HepG2 (cell line): Measurements from ENCODE around the gene APOM. TPM values are rescaled to one million over a fixed set of nuclear protein-coding genes. Genes with fewer than 3 reads are reported as not detected.

Experiments used
- ATAC-seq: fragments of 200-7000 bp; cut with Tn5 transposase; 3 replicates; pipeline ENCODE4 v1.9.1; 2020; ENCODE audit warnings: mild to moderate bottlenecking, moderate library complexity
- BruUV-seq: library from RNA; stranded (reverse); fragments of 400-500 nt; replicated peaks from 2 replicates; lab custom pipeline; 2021; lab: Mats Ljungman, UMichigan
- CTCF ChIA-PET: fragments of 300-600 bp; formaldehyde crosslinking; extraction: SDS; loops from one replicate; lab custom pipeline; 2021; ENCODE audit warnings: low total read pairs, inconsistent platforms, low intra/inter-chr PET ratio; lab: Yijun Ruan, JAX
- POLR2A ChIA-PET: fragments of 350-600 bp; sonication (Branson Sonifier 250); formaldehyde crosslinking; loops from one replicate; lab custom pipeline; 2020; ENCODE audit warnings: antibody characterized with exemption, inconsistent platforms; lab: Yijun Ruan, JAX
- DNase-seq: peaks from one replicate; pipeline ENCODE4 v3.0.0-alpha.2; 2015; ENCODE audit warnings: low spot score
- FAIRE-seq: peaks from 3 replicates; lab custom pipeline; 2011; peaks lifted over from hg19 to GRCh38; lab: Jason Lieb, UNC
- H2AFZ ChIP-seq: one replicate; pipeline ENCODE4 v1.6.1; 2011; ENCODE audit warnings: low read length, inconsistent platforms
- H3K27ac ChIP-seq: fragments of 300-600 bp; 3 replicates; pipeline ENCODE4 v1.8.0; 2011; ENCODE audit warnings: mixed run types, mild to moderate bottlenecking, mixed read lengths, low read length, inconsistent platforms; ENCODE audit not compliant: insufficient read depth; ENCODE audit errors: extremely low read length
- H3K27me3 ChIP-seq, 2 experiments: fragments of 200-600 bp in 1 of 2; 2 replicates in 1 of 2; 3 replicates in 1 of 2; pipeline versions ENCODE4 v1.6.0 to v1.8.0; 2011; ENCODE audit warnings: low read length in 2 of 2, mild to moderate bottlenecking in 2 of 2, moderate library complexity in 2 of 2, inconsistent platforms in 1 of 2; ENCODE audit not compliant: insufficient read depth in 2 of 2, control insufficient read depth in 1 of 2
- H3K36me3 ChIP-seq, 2 experiments: fragments of 200-600 bp in 1 of 2; replicated peaks in 1 of 2; 2 replicates in 1 of 2; 3 replicates in 1 of 2; pipeline versions ENCODE4 v1.5.1 to v1.8.0; 2011; ENCODE audit warnings: low read length in 2 of 2, inconsistent platforms in 1 of 2; ENCODE audit not compliant: insufficient read depth in 2 of 2, control insufficient read depth in 1 of 2
- H3K4me1 ChIP-seq: 2 replicates; pipeline ENCODE4 v1.5.1; 2012; ENCODE audit warnings: low read length, inconsistent platforms; ENCODE audit not compliant: insufficient read depth
- H3K4me2 ChIP-seq: 2 replicates; pipeline ENCODE4 v1.6.0; 2011; ENCODE audit warnings: low read depth, low read length, inconsistent platforms
- H3K4me3 ChIP-seq, 3 experiments: fragments of 200-600 bp in 1 of 3; sonication (generic), shearing (Covaris generic) in 1 of 3; replicated peaks in 1 of 3; 2 replicates each; pipeline ENCODE4 v1.5.1; 2011 to 2016; ENCODE audit warnings: low read length in 3 of 3, inconsistent platforms in 2 of 3, low read depth in 2 of 3, mild to moderate bottlenecking in 2 of 3, control low read depth in 1 of 3, mixed read lengths in 1 of 3; ENCODE audit not compliant: insufficient read depth in 1 of 3
- H3K79me2 ChIP-seq: one replicate; pipeline ENCODE4 v1.6.1; 2011; ENCODE audit warnings: low read length, inconsistent platforms; ENCODE audit not compliant: insufficient read depth
- H3K9ac ChIP-seq: 2 replicates; pipeline ENCODE4 v1.6.0; 2011; ENCODE audit warnings: mild to moderate bottlenecking, low read depth, low read length, inconsistent platforms; ENCODE audit not compliant: insufficient read depth
- H3K9me3 ChIP-seq: 2 replicates; pipeline ENCODE4 v1.5.1; 2012; ENCODE audit warnings: mild to moderate bottlenecking, low read length
- H4K20me1 ChIP-seq: 2 replicates; pipeline ENCODE4 v1.6.0; 2011; ENCODE audit warnings: inconsistent platforms, mild to moderate bottlenecking, low read length, moderate library complexity; ENCODE audit not compliant: insufficient read depth
- AKAP8 ChIP-seq: sonication (generic); formaldehyde crosslinking; IDR thresholded peaks from 2 replicates; pipeline ENCODE4 v1.5.1; 2020; ENCODE audit warnings: mild to moderate bottlenecking, missing genetic modification reagents
- BORCS8-MEF2B ChIP-seq: sonication (generic); formaldehyde crosslinking; IDR thresholded peaks from 2 replicates; pipeline ENCODE4 v1.8.0; 2022; ENCODE audit warnings: mild to moderate bottlenecking, missing genetic modification reagents
- CBX5 ChIP-seq: sonication (generic); formaldehyde crosslinking; IDR thresholded peaks from 2 replicates; pipeline ENCODE4 v1.4.0; 2020; ENCODE audit warnings: missing genetic modification reagents, borderline replicate concordance
- EP300 ChIP-seq, 3 experiments: sonication (generic) in 1 of 3; formaldehyde crosslinking in 1 of 3; IDR thresholded peaks; 2 replicates each; pipeline versions ENCODE4 v1.5.1 to v1.6.1; 2011 to 2020; ENCODE audit warnings: low read depth in 2 of 3, low read length in 2 of 3, borderline replicate concordance in 1 of 3, improper control_type of control experiment in 1 of 3, mild to moderate bottlenecking in 1 of 3, missing genetic modification reagents in 1 of 3, moderate library complexity in 1 of 3
- KDM6A ChIP-seq: IDR thresholded peaks from 2 replicates; pipeline ENCODE4 v1.6.1; 2016; ENCODE audit warnings: low read depth
- NFYB ChIP-seq: sonication (generic); formaldehyde crosslinking; IDR thresholded peaks from 2 replicates; pipeline ENCODE4 v1.4.0; 2020; ENCODE audit warnings: missing genetic modification reagents
- PLRG1 ChIP-seq: fragments of 450-650 bp; conservative IDR thresholded peaks from 2 replicates; pipeline ENCODE4 v1.6.1; 2016
- POLR2G ChIP-seq: fragments of 200-400 bp; formaldehyde crosslinking; IDR thresholded peaks from 2 replicates; pipeline ENCODE4 v1.6.1; 2018; ENCODE audit warnings: mild to moderate bottlenecking, low read depth, low read length, moderate library complexity
- SMYD3 ChIP-seq: sonication (generic); formaldehyde crosslinking; IDR thresholded peaks from 2 replicates; pipeline ENCODE4 v1.8.1; 2023; ENCODE audit warnings: mild to moderate bottlenecking, missing genetic modification reagents
- YY1 ChIP-seq: IDR thresholded peaks from 2 replicates; pipeline ENCODE4 v1.6.1; 2011; ENCODE audit warnings: low read length, low read depth, moderate library complexity, mild to moderate bottlenecking; ENCODE audit not compliant: insufficient read depth, insufficient replicate concordance
- ZNF12 ChIP-seq: sonication (generic); formaldehyde crosslinking; IDR thresholded peaks from 2 replicates; pipeline ENCODE4 v1.5.0; 2020; ENCODE audit warnings: missing genetic modification reagents
- ZNF235 ChIP-seq: sonication (generic); formaldehyde crosslinking; IDR thresholded peaks from 2 replicates; pipeline ENCODE4 v1.8.1; 2023; ENCODE audit warnings: mild to moderate bottlenecking, missing genetic modification reagents, borderline replicate concordance
- ZNF296 ChIP-seq: sonication (generic); formaldehyde crosslinking; conservative IDR thresholded peaks from 2 replicates; pipeline ENCODE4 v1.5.0; 2020; ENCODE audit warnings: mild to moderate bottlenecking, missing genetic modification reagents
- ZNF30 ChIP-seq: sonication (generic); formaldehyde crosslinking; IDR thresholded peaks from 2 replicates; pipeline ENCODE4 v1.5.0; 2020; ENCODE audit warnings: mild to moderate bottlenecking, missing genetic modification reagents
- WGBS: methylation state at CpG from one replicate; pipeline ENCODE4 v1.1.6; 2017; ENCODE audit warnings: low lambda C conversion rate; 5-methylcytosine and 5-hydroxymethylcytosine counted together
- in situ Hi-C: cut with HindIII; loops from 2 replicates; pipeline ENCODE4 v1.10.0; 2017; ENCODE audit warnings: low pct_unique_long_range_greater_than_20kb; ENCODE audit not compliant: extremely low pct_ligation_motif_present
- intact Hi-C: fragments of 100-400 bp; cut with micrococcal nuclease; formaldehyde crosslinking; loops from one replicate; pipeline ENCODE4 v1.10.0; 2022; ENCODE audit not compliant: unreplicated experiment
- polyA plus RNA-seq, 8 experiments: library from polyadenylated mRNA; depleted of rRNA in 3 of 8; stranded (reverse) in 7 of 8; unstranded in 1 of 8; fragments of >200 nt; fragmentation: Illumina TruSeq in 4 of 8; extraction: Trizol in 4 of 8; gene quantifications; 2 replicates each; pipeline versions ENCODE4 v1.2.1 to v1.2.3, GENCODE V29; 2011 to 2016; ENCODE audit warnings: low read depth in 4 of 8, missing spikeins in 1 of 8, mixed read lengths in 1 of 8; ENCODE audit not compliant: insufficient read depth in 1 of 8
- total RNA-seq, 5 experiments: library from RNA; depleted of rRNA; stranded (reverse); fragments of >200 nt; fragmentation: Illumina TruSeq; extraction: Trizol; gene quantifications; 2 replicates each; pipeline ENCODE4 v1.2.3, GENCODE V29; 2016; ENCODE audit warnings: low read depth in 1 of 5
- TF ChIP-seq, protein P1 (sequence below), 2 experiments: sonication (generic) in 1 of 2; formaldehyde crosslinking in 1 of 2; IDR thresholded peaks; 2 replicates each; pipeline versions ENCODE4 v1.4.0 to v1.6.1; 2018 to 2020; ENCODE audit warnings: missing genetic modification reagents in 2 of 2, borderline replicate concordance in 1 of 2, low read depth in 1 of 2, mild to moderate bottlenecking in 1 of 2, missing biosample characterization in 1 of 2
- TF ChIP-seq, protein P2 (sequence below): sonication (generic); formaldehyde crosslinking; IDR thresholded peaks from 2 replicates; pipeline ENCODE4 v1.4.0; 2020; ENCODE audit warnings: mild to moderate bottlenecking, missing genetic modification reagents
- TF ChIP-seq, protein P3 (sequence below): sonication (generic); formaldehyde crosslinking; IDR thresholded peaks from 2 replicates; pipeline ENCODE4 v1.5.1; 2020; ENCODE audit warnings: mild to moderate bottlenecking, missing genetic modification reagents, borderline replicate concordance

Gene APOM
- total and polyA plus RNA-seq, 2 of the 13 experiments (the other 11 are each of a cell fraction or from before 2014, with no cell fraction given), result 98.2 to 1,140 TPM

DNA sequence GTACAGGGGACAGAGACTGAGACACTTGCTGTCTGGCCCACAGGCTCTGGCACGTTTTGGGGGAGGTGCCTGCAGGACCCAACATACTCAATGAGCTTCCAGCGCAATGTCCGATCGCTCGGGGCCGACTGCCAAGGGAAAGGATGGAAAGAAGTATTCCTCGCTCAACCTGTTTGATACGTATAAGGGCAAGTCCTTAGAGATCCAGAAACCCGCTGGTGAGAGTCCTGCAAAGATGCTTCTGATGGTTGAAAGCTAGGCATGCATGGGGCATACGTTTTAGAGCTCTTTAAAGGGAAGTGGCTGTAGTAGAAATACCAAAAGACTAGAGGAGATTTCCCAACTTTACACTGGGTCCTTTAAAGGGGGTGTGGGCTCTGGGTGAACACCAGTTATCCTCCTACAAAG, 33.0 kb upstream of the APOM start:
- no peak for DNase-seq
- no peak for FAIRE-seq
- H2AFZ ChIP-seq, result no peak overlapping the region
- BruUV-seq, result no TSS peak
- peaks cover 21% of the 10 kb centered on the region for H3K4me1 ChIP-seq
- CTCF ChIA-PET, result no interaction called here
- H3K9me3 ChIP-seq, result no peaks in the 10 kb centered on the region
- peaks cover 11% of the 10 kb centered on the region; the same call in 1 of the 2 replicates for H4K20me1 ChIP-seq
- H3K79me2 ChIP-seq, result peaks cover 37% of the 10 kb centered on the region
- WGBS, result 92% methylated on average over 10 of the region's 10 CpGs
- peak overlapping the region in 1 of 3 experiments; percentile 100; a peak in 1 of 6 replicates for H3K4me3 ChIP-seq
- peak overlapping the region; percentile 98 for H3K4me2 ChIP-seq
- H3K27me3 ChIP-seq, result no peaks in the 10 kb centered on the region; a peak in 1 of 5 replicates
- in situ Hi-C loops (no loop called here), intact Hi-C loops (loop anchor here (5.0 kb wide), 1 partner anchor 45 kb away; the partner anchor contains the start of genes CSNK2B and LY6G5B)
- H3K9ac ChIP-seq, result peak overlapping the region; percentile 97; the same call in 1 of the 2 replicates
- H3K27ac ChIP-seq, result no peak overlapping the region
- no peak for ATAC-seq
- H3K36me3 ChIP-seq, result peaks cover 41 to 52% of the 10 kb centered on the region in 2 experiments
- POLR2A ChIA-PET, result interaction anchor here (0.5 to 4.8 kb wide), 6 partner anchors 22 to 81 kb away, joined by 3 to 78 read pairs (median 22); partner anchors contain the start of genes APOM, BAG6, DDX39B and GPANK1
- TF ChIP-seq YY1, result no peak
- TF ChIP-seq ZNF235 (CRISPR knock-in tag), result no peak
- TF ChIP-seq, protein P1, sequence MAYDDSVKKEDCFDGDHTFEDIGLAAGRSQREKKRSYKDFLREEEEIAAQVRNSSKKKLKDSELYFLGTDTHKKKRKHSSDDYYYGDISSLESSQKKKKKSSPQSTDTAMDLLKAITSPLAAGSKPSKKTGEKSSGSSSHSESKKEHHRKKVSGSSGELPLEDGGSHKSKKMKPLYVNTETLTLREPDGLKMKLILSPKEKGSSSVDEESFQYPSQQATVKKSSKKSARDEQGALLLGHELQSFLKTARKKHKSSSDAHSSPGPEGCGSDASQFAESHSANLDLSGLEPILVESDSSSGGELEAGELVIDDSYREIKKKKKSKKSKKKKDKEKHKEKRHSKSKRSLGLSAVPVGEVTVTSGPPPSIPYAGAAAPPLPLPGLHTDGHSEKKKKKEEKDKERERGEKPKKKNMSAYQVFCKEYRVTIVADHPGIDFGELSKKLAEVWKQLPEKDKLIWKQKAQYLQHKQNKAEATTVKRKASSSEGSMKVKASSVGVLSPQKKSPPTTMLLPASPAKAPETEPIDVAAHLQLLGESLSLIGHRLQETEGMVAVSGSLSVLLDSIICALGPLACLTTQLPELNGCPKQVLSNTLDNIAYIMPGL (CRISPR knock-in tag; IDR thresholded peaks at IDR 0.05; ENCODE audit: borderline replicate concordance in 1 of 2, low read depth in 1 of 2), result no peak
- TF ChIP-seq NFYB, result no peak
- no peak for TF ChIP-seq ZNF296 (CRISPR knock-in tag)
- TF ChIP-seq EP300 (IDR thresholded peaks at IDR 0.05; ENCODE audit: low read depth in 2 of 2, low read length in 2 of 2), result no peak
- no peak for TF ChIP-seq EP300 (CRISPR knock-in tag; IDR thresholded peaks at IDR 0.05; ENCODE audit: borderline replicate concordance)
- TF ChIP-seq ZNF12 (CRISPR knock-in tag), result no peak
- TF ChIP-seq CBX5 (CRISPR knock-in tag), result no peak
- TF ChIP-seq ZNF30, result no peak
- no peak for TF ChIP-seq AKAP8
- no peak for TF ChIP-seq BORCS8-MEF2B
- TF ChIP-seq, protein P2, sequence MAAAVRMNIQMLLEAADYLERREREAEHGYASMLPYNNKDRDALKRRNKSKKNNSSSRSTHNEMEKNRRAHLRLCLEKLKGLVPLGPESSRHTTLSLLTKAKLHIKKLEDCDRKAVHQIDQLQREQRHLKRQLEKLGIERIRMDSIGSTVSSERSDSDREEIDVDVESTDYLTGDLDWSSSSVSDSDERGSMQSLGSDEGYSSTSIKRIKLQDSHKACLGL (CRISPR knock-in tag), result 0 out of 2 replicates have a peak, but pooled peaks have one; percentile 10
- TF ChIP-seq SMYD3 (CRISPR knock-in tag), result 0 out of 2 replicates have a peak, but pooled peaks have one; percentile 53
- TF ChIP-seq POLR2G, result peak; percentile 27; the same call in 1 of the 2 replicates
- no peak for TF ChIP-seq KDM6A (CRISPR knock-in tag)
- TF ChIP-seq, protein P3, sequence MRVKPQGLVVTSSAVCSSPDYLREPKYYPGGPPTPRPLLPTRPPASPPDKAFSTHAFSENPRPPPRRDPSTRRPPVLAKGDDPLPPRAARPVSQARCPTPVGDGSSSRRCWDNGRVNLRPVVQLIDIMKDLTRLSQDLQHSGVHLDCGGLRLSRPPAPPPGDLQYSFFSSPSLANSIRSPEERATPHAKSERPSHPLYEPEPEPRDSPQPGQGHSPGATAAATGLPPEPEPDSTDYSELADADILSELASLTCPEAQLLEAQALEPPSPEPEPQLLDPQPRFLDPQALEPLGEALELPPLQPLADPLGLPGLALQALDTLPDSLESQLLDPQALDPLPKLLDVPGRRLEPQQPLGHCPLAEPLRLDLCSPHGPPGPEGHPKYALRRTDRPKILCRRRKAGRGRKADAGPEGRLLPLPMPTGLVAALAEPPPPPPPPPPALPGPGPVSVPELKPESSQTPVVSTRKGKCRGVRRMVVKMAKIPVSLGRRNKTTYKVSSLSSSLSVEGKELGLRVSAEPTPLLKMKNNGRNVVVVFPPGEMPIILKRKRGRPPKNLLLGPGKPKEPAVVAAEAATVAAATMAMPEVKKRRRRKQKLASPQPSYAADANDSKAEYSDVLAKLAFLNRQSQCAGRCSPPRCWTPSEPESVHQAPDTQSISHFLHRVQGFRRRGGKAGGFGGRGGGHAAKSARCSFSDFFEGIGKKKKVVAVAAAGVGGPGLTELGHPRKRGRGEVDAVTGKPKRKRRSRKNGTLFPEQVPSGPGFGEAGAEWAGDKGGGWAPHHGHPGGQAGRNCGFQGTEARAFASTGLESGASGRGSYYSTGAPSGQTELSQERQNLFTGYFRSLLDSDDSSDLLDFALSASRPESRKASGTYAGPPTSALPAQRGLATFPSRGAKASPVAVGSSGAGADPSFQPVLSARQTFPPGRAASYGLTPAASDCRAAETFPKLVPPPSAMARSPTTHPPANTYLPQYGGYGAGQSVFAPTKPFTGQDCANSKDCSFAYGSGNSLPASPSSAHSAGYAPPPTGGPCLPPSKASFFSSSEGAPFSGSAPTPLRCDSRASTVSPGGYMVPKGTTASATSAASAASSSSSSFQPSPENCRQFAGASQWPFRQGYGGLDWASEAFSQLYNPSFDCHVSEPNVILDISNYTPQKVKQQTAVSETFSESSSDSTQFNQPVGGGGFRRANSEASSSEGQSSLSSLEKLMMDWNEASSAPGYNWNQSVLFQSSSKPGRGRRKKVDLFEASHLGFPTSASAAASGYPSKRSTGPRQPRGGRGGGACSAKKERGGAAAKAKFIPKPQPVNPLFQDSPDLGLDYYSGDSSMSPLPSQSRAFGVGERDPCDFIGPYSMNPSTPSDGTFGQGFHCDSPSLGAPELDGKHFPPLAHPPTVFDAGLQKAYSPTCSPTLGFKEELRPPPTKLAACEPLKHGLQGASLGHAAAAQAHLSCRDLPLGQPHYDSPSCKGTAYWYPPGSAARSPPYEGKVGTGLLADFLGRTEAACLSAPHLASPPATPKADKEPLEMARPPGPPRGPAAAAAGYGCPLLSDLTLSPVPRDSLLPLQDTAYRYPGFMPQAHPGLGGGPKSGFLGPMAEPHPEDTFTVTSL (CRISPR knock-in tag), result no peak
- TF ChIP-seq PLRG1, result no peak
